B cell (primary cell): Measurements from ENCODE around the gene LOC128125822.

ENCODE experiments used
- CTCF ChIP-seq: fragments of 200-600 bp; IDR thresholded peaks from one replicate; pipeline ENCODE4 v1.8.0; 2022; ENCODE audit warnings: antibody characterized with exemption, mild to moderate bottlenecking
- EZH2 ChIP-seq: IDR thresholded peaks from 2 replicates; pipeline ENCODE4 v1.6.1; 2012; ENCODE audit warnings: borderline replicate concordance, low read depth, mild to moderate bottlenecking, moderate library complexity, low read length; ENCODE audit not compliant: insufficient read depth, poor library complexity, severe bottlenecking

- TF ChIP-seq CTCF = peak; percentile 41
- no peak for TF ChIP-seq EZH2
These were observed 2.2 kb downstream of the LOC128125822 start for GRCh38 chr6:63574554-63574900.
